ENCODE measurements around the gene MPO.

MPO gene

DNA sequence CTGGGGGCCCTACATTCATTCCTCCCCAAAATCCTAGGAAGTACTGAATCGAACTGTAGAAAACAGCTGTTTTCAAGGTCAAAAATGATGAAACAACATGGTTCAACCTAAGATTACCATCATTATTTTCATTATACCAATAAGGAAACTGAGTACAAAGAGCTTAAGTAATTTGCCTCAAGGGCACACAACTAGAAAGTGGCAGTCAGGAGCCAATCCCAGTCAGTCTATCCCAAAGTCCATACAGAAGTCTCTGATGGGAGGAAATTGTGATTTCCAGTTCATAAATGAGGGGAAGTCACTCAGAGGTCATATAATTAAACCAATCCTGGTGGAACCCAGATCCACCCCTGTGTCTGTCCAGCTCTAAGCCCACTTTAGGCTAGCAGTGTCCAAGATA is 34.0 kb downstream of the MPO start:
- no peak overlapping the region for H3K27ac ChIP-seq
- DNase-seq (ENCODE audit: low spot score): no peak
- TF ChIP-seq, protein P1, sequence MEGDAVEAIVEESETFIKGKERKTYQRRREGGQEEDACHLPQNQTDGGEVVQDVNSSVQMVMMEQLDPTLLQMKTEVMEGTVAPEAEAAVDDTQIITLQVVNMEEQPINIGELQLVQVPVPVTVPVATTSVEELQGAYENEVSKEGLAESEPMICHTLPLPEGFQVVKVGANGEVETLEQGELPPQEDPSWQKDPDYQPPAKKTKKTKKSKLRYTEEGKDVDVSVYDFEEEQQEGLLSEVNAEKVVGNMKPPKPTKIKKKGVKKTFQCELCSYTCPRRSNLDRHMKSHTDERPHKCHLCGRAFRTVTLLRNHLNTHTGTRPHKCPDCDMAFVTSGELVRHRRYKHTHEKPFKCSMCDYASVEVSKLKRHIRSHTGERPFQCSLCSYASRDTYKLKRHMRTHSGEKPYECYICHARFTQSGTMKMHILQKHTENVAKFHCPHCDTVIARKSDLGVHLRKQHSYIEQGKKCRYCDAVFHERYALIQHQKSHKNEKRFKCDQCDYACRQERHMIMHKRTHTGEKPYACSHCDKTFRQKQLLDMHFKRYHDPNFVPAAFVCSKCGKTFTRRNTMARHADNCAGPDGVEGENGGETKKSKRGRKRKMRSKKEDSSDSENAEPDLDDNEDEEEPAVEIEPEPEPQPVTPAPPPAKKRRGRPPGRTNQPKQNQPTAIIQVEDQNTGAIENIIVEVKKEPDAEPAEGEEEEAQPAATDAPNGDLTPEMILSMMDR (IDR thresholded peaks at IDR 0.05): no peak
- no peak overlapping the region for H3K4me3 ChIP-seq

- no peak overlapping the region for H3K27ac ChIP-seq
- TF ChIP-seq, protein P1 (IDR thresholded peaks at IDR 0.05): no peak
- no peak for DNase-seq (ENCODE audit: low spot score)
- no peak overlapping the region for H3K4me3 ChIP-seq
These were observed 34.5 kb downstream of the MPO start for GRCh38 chr17:58246104-58246740.

DNA sequence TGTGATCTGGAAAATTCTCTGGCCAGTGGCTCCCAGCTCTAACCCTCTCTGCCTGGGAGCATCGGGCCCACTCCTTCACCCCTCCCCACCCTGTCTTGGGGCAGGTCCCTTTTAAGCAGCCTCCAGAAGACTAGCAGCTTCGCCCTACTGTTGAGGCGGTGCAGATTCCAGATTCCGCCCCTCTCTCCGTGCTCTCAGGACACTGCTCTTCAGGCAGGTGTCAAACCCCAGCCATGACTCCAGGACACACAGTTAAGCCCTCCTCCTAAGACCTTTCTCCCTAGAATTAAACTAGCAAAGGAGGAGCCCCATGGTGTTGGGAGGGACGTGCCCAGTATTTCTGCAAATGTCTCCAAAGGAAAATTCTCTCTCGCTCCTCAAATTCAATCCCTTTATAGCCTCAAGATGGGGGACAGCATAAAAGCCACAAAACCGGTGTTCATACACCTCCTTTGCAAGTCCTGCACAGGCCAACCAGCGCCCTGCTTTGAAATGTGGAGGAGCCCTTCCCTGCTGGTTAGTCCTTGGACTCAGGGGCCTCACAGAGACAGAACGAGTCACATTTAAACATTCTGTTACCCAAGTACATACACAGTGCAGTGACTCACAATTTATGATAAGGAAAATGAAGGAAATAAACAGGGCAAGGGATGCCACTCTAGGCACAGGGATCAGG is 35.2 kb downstream of the MPO start:
- H3K4me3 ChIP-seq: no peak overlapping the region
- DNase-seq (ENCODE audit: low spot score): no peak
- H3K27ac ChIP-seq: no peak overlapping the region
- TF ChIP-seq, protein P1 (IDR thresholded peaks at IDR 0.05): no peak

- no peak overlapping the region for H3K4me3 ChIP-seq
- TF ChIP-seq, protein P1 (IDR thresholded peaks at IDR 0.05): no peak
- DNase-seq (ENCODE audit: low spot score): no peak
- H3K27ac ChIP-seq: no peak overlapping the region
These were observed 35.8 kb downstream of the MPO start for GRCh38 chr17:58244963-58245362.

DNA sequence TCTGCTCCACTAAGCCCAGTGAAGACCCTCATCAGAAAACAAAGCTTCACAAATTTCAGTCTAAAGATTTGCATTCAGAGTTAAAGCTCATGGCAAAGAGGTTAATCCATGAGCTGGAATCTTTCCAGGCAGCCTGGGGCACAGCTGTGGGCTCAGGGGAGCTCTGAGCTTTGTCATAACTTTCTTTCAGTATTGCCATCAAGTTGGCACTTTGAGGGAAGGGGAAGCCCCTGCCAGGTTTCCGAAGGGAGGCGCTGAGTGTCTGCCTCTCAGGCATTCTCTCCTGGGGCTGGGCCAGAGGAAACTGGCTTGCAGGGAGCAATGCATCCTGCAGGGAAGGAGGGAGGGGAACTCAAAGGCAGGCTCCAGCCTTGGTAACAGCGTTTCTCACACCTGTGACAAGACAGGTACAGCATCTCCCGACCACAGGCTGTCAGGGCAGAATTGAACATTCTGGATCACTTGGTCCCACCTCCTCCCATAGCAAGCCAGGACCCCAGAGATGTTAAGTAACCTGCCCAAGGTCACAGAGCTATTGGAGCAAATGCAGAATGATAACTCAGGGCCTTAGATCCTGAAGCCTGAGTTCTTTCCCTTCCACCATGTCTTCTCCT is 38.5 kb downstream of the MPO start:
- H3K27ac ChIP-seq: no peak overlapping the region
- TF ChIP-seq, protein P1 (IDR thresholded peaks at IDR 0.05): no peak
- DNase-seq (ENCODE audit: low spot score): no peak
- H3K4me3 ChIP-seq: no peak overlapping the region

GRCh38 chr17:58239987-58240386 is 40.7 kb downstream of the MPO start:
- TF ChIP-seq, protein P1 (IDR thresholded peaks at IDR 0.05): no peak
- Histone ChIP-seq H3K27ac (no peak overlapping the region), H3K4me3 (no peak overlapping the region)
- DNase-seq (ENCODE audit: low spot score): no peak

All from coronary artery (tissue), 2 donors.